Mesodermal cell (in vitro differentiated cells): ENCODE results near the gene HYAL3.
"Not testable (repeated sequence)": the region's sequence is repeated elsewhere in the genome, so short reads cannot be mapped to it uniquely, and the experiment has no call there.

Experiments
- H3K27ac ChIP-seq: 2 replicates; pipeline ENCODE4 v1.7.0; 2013; ENCODE audit warnings: mild to moderate bottlenecking, low read depth, low read length, moderate library complexity; ENCODE audit not compliant: severe bottlenecking
- H3K36me3 ChIP-seq: 2 replicates; pipeline ENCODE4 v1.7.1; 2013; ENCODE audit warnings: mild to moderate bottlenecking, low read length, moderate library complexity; ENCODE audit not compliant: control insufficient read depth, insufficient read depth
- H3K4me1 ChIP-seq: one replicate; pipeline ENCODE4 v1.7.1; 2013; ENCODE audit warnings: mild to moderate bottlenecking, low read length; ENCODE audit not compliant: insufficient read depth, control insufficient read depth, poor library complexity, severe bottlenecking
- H3K4me3 ChIP-seq: 2 replicates; pipeline ENCODE4 v1.7.0; 2013; ENCODE audit warnings: low read length, control low read depth, mild to moderate bottlenecking; ENCODE audit not compliant: insufficient read depth, poor library complexity, severe bottlenecking; ENCODE audit errors: extremely low read depth
- H3K9me3 ChIP-seq: 2 replicates; pipeline ENCODE4 v1.7.1; 2013; ENCODE audit warnings: mild to moderate bottlenecking, low read length, moderate library complexity; ENCODE audit not compliant: control insufficient read depth
- WGBS, 2 experiments: methylation state at CpG; one replicate each; pipeline ENCODE4 v1.1.5; 2013; ENCODE audit warnings: missing lambda C conversion rate in 2 of 2; ENCODE audit not compliant: insufficient coverage in 2 of 2; 5-methylcytosine and 5-hydroxymethylcytosine counted together

HYAL3 gene

DNA sequence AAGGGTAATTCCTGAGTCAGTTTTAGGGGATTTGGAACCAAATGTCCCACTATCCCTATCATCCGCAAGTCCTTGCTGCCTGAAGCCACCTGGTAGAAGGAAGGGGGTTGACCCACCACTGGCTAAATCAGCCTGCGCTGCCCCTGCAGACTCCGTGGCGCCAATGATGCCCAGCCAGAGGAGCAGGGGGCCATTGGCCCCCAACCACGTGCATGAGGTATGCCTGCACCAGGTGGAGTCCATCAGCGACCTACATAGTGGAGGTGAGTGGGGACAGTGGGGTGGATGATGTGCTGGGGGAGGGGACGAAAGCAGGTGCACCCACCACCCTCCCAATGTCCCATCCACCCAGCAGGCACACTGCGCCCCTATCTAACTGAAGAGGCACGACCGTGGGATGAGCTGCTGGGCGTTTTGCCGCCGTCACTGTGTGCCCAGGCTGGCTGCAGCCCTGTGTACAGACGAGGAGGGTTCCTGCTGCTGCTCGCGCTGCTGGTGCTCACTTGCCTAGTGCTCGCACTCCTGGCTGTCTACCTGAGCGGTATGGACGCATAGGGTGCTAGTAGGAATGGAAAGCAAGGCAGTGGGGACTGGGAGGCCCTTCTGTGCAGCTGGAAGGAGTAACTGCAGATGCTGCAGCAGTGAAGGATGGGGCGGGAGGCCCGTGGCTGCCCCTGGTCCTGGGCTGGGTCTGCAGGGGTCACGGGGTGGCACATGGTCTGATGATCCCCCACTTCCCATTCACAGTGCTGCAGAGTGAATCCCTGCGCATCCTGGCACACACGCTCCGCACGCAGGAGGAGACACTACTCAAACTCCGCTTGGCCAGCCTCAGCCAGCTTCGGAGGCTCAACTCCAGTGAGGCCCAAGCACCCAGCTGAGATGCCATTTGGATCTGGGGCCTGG lies 12.6 kb downstream of the HYAL3 start:
- Histone ChIP-seq H3K27ac (no peak overlapping the region), H3K4me1 (no peaks in the 10 kb centered on the region), H3K36me3 (peaks cover 43% of the 10 kb centered on the region), H3K9me3 (no peaks in the 10 kb centered on the region), H3K4me3 (no peak overlapping the region)
- 96 to 97% methylated on average over 19 to 24 of the region's 28 CpGs for WGBS, 2 experiments

DNA sequence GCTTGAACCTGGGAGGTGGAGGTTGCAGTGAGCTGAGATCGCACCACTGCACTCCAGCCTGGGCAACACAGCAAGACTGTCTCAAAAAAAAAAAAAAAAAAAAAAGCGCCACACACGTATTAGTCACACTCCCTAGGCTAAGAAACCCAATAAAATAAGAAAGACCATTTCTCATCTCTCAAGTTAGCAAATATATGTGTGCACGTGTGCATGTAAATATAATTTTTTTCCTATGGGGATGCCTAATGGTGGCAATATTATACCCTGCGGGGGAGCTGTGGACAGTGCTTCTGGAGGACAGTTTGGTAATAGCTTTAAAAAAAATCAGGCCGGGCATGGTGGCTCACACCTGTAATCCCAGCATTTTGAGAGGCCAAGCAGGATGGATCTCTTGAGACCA lies 15.1 kb downstream of the HYAL3 start:
- WGBS, 2 experiments: 90 to 93% methylated on average over 2 of the region's 6 CpGs
- H3K36me3 ChIP-seq: peaks cover 27% of the 10 kb centered on the region
- not testable (repeated sequence) for H3K4me1 ChIP-seq, H3K9me3 ChIP-seq, H3K4me3 ChIP-seq, H3K27ac ChIP-seq

DNA sequence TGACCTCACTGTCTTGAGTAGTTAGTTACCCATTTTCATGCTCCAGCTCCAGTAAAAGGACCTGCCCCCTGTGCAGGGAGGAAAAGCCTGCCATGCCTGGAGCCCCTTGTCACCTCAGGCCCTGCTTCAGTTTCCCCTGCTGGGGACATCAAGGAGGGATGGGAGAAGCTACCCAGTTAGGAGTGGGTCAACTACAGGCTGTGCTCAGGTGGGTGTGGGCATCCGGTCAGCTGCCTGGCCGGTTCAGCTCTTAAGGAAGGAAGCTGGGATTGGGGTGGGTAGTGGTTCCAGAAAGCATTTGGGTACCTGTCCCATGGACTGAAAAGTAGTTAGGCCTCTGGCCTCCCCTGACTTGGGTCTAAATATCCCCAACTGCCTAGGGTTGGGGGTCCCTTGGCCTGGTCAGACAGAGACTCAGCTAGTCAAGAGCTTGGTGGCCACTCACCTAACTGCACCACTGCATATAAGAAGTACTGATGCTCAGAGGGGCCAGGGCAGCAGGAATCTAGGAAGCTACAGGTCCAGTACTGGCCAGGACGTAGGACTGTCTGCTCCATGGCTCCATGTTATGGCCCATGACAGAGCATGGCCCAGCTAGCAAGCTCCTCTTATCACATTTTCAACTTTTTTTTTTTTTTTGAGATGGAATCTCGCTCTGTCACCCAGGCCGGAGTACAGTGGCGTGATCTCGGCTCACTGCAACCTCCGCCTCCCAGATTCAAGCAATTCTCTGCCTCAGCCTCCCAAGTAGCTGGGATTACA lies 19.8 kb downstream of the HYAL3 start:
- no peak overlapping the region for H3K27ac ChIP-seq
- WGBS, 2 experiments: 95 to 98% methylated on average over 3 of the region's 8 CpGs
- H3K4me1 ChIP-seq: no peaks in the 10 kb centered on the region
- no peaks in the 10 kb centered on the region for H3K9me3 ChIP-seq
- H3K4me3 ChIP-seq: no peak overlapping the region
- H3K36me3 ChIP-seq: no peaks in the 10 kb centered on the region

GRCh38 chr3:50278880-50279224 lies 20.4 kb downstream of the HYAL3 start, which contains the start of gene LSMEM2:
Gene LSMEM2, plus strand, starts transcription at chr3:50279087. Its CDS starts 27 bp downstream, at chr3:50279114.
- H3K9me3 ChIP-seq: no peaks in the 10 kb centered on the region
- H3K4me3 ChIP-seq: no peak within 1 kb of the TSS
- no peak within 1 kb of the TSS for H3K27ac ChIP-seq

GRCh38 chr3:50278123-50278879 lies 20.9 kb downstream of the HYAL3 start:
- H3K4me1 ChIP-seq: no peaks in the 10 kb centered on the region
- no peaks in the 10 kb centered on the region for H3K9me3 ChIP-seq
- H3K36me3 ChIP-seq: no peaks in the 10 kb centered on the region
- 81 to 94% methylated on average over 3 to 4 of the region's 4 CpGs for WGBS, 2 experiments
- no peak overlapping the region for H3K4me3 ChIP-seq
- no peak overlapping the region for H3K27ac ChIP-seq

More at GRCh38 chr3:50278880-50279224, 20.4 kb downstream of the HYAL3 start, which contains the start of gene LSMEM2:
- 90 to 100% methylated on average over 1 to 2 of the region's 2 CpGs for WGBS, 2 experiments
- Histone ChIP-seq H3K4me1 (no peaks in the 10 kb centered on the region), H3K36me3 (no peaks in the 10 kb centered on the region)

GRCh38 chr3:50276762-50277101 lies 22.5 kb downstream of the HYAL3 start:
- Histone ChIP-seq H3K9me3 (no peaks in the 10 kb centered on the region), H3K4me3 (no peak overlapping the region), H3K4me1 (peaks cover 5% of the 10 kb centered on the region), H3K36me3 (no peaks in the 10 kb centered on the region), H3K27ac (no peak overlapping the region)
- 94 to 98% methylated on average over 17 of the region's 17 CpGs for WGBS, 2 experiments

DNA sequence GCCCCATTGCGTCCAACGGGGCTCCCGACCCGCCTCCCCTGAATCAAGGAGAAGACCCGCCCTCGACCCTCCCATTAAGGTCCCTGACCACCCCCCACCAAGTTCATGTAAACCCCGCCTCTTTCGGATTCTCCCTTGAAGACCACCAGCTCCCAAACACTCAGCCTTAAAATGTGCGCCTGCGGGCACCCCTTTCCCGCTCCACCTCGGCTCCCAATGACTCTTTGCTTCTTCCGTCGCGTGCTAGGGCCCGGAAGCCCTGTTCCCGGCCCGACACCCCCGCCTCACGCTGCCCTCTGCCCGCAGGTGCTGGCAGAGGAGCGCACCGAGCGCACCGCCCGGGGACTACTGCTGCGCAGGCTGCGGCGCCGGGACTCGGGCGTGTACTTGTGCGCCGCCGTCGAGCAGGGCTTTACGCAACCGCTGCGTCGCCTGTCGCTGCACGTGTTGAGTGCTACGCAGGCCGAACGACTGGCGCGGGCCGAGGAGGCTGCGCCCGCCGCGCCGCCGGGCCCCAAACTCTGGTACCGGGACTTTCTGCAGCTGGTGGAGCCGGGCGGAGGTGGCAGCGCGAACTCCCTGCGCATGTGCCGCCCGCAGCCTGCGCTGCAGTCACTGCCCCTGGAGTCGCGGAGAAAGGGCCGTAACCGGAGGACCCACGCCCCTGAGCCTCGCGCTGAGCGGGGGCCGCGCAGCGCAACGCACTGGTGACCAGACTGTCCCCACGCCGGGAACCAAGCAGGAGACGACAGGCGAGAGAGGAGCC lies 23.0 kb downstream of the HYAL3 start:
- no peaks in the 10 kb centered on the region for H3K36me3 ChIP-seq
- no peak overlapping the region for H3K4me3 ChIP-seq
- H3K9me3 ChIP-seq: no peaks in the 10 kb centered on the region
- 86 to 87% methylated on average over 68 to 78 of the region's 79 CpGs for WGBS, 2 experiments
- H3K4me1 ChIP-seq: peaks cover 11% of the 10 kb centered on the region
- H3K27ac ChIP-seq: no peak overlapping the region

DNA sequence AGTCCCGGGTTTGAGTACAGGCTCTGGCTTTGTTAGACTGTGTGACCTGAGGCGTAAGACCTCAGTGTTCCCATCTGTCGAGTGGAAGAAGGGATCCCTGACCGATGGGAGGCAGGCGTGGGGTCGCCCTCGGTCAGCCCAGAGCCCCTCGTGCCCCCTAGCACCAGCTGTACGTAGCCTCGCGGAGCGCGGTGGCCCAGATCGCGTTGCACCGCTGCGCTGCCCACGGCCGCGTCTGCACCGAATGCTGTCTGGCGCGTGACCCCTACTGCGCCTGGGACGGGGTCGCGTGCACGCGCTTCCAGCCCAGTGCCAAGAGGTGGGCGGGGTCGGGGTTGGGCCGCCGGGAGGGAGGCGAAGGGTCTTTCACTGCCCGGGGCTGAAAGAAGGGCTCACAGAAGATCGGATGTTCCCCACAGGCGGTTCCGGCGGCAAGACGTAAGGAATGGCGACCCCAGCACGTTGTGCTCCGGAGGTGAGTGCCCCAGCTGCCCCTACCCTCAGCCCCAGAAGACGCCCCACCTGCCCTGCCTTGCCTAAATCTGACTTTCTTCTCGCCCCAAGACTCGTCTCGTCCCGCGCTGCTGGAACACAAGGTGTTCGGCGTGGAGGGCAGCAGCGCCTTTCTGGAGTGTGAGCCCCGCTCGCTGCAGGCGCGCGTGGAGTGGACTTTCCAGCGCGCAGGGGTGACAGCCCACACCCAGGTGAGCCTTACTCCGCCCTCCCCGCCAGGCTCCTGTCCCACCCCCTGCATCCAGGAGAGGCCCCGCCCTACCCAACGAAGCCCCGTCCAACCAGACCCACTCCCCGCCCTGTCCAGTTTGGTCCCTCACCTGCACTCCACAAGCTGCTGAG lies 23.8 kb downstream of the HYAL3 start:
- WGBS, 2 experiments: 17 to 22% methylated on average over 39 to 63 of the region's 65 CpGs
- no peaks in the 10 kb centered on the region for H3K36me3 ChIP-seq
- H3K4me1 ChIP-seq: peaks cover 19% of the 10 kb centered on the region
- no peaks in the 10 kb centered on the region for H3K9me3 ChIP-seq
- no peak overlapping the region for H3K27ac ChIP-seq
- peak overlapping the region; percentile 19 for H3K4me3 ChIP-seq

DNA sequence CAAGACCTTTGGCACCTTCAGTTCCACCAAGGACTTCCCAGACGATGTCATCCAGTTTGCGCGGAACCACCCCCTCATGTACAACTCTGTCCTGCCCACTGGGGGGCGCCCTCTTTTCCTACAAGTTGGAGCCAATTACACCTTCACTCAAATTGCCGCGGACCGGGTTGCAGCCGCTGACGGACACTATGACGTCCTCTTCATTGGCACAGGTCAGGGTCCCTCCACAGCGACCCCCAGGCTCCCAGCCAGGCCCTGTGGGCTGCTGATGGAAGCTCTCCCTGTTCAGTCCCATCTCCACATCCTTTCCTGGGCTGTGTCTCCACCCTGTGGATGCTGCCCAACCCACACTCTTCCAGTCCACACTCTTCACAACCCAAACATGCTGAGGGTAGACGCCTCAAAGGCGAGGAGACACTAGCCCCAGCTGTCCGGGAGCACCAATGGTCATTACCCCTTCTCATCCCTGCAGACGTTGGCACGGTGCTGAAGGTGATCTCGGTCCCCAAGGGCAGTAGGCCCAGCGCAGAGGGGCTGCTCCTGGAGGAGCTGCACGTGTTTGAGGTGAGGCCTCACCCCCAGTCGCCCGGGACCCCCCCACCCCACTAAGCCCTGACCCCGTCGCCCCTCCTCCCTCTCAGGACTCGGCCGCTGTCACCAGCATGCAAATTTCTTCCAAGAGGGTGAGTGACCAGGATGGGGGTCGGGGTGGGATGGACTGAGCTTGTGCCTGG lies 24.7 kb downstream of the HYAL3 start:
- Histone ChIP-seq H3K36me3 (no peaks in the 10 kb centered on the region), H3K9me3 (no peaks in the 10 kb centered on the region), H3K27ac (no peak overlapping the region), H3K4me1 (peaks cover 27% of the 10 kb centered on the region), H3K4me3 (no peak overlapping the region)
- WGBS, 2 experiments: 17 to 27% methylated on average over 14 to 20 of the region's 26 CpGs
